ENCODE results near the gene LRCH4. TPM values are rescaled to one million over a fixed set of nuclear protein-coding genes. Genes with fewer than 3 reads are reported as not detected.
"Not testable (repeated sequence)": the region's sequence is repeated elsewhere in the genome, so short reads cannot be mapped to it uniquely, and the experiment has no call there.

LRCH4 gene
- total and polyA plus RNA-seq, 2 of the 13 experiments (the other 11 are each of a cell fraction or from before 2014, with no cell fraction given): 7.0 to 9.3 TPM

DNA sequence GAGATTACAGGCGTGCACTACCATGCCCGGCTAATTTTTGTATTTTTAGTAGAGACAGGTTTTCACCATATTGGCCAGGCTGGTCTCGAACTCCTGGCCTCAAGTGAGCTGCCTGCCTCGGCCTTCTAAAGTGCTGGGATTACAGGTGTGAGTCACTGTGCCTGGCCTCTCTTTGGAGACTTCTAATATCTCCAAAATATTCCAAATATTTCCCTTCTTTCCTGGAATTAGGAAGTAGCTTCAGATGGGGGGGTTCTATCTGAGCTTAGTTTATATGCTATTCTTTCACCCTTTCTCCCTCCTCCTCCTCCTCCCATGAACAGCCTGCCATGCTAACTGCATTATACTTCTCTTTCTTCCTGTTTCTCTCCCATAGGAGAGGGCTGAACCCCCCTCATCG, 37.5 kb downstream of the LRCH4 start:
- not testable (repeated sequence) for ATAC-seq

GRCh38 chr7:100547872-100548271, 38.1 kb downstream of the LRCH4 start:
- Histone ChIP-seq H2AFZ (ENCODE audit: low read length) (no peak overlapping the region), H3K27ac (ENCODE audit: extremely low read length, insufficient read depth, low read length) (peak overlapping the region; percentile 94)
- TF ChIP-seq RBM22 (optimal IDR thresholded peaks at IDR 0.05; ENCODE audit: low read length) (peak; percentile 14), ZSCAN5A (CRISPR knock-in tag; IDR thresholded peaks at IDR 0.05; ENCODE audit: borderline replicate concordance) (no peak), NR3C1 (CRISPR knock-in tag; IDR thresholded peaks at IDR 0.05) (no peak), NFE2L1 (CRISPR knock-in tag; IDR thresholded peaks at IDR 0.05; ENCODE audit: borderline replicate concordance) (no peak), CBX1 (IDR thresholded peaks at IDR 0.05; ENCODE audit: low read depth) (no peak), XRCC5 (optimal IDR thresholded peaks at IDR 0.05; ENCODE audit: low read length) (no peak), ZNF207 (IDR thresholded peaks at IDR 0.05; ENCODE audit: borderline replicate concordance) (no peak), RNF219 (CRISPR knock-in tag; IDR thresholded peaks at IDR 0.05) (no peak)
- TF ChIP-seq, protein P1, sequence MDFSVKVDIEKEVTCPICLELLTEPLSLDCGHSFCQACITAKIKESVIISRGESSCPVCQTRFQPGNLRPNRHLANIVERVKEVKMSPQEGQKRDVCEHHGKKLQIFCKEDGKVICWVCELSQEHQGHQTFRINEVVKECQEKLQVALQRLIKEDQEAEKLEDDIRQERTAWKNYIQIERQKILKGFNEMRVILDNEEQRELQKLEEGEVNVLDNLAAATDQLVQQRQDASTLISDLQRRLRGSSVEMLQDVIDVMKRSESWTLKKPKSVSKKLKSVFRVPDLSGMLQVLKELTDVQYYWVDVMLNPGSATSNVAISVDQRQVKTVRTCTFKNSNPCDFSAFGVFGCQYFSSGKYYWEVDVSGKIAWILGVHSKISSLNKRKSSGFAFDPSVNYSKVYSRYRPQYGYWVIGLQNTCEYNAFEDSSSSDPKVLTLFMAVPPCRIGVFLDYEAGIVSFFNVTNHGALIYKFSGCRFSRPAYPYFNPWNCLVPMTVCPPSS (IDR thresholded peaks at IDR 0.05): no peak
- TF ChIP-seq, protein P2, sequence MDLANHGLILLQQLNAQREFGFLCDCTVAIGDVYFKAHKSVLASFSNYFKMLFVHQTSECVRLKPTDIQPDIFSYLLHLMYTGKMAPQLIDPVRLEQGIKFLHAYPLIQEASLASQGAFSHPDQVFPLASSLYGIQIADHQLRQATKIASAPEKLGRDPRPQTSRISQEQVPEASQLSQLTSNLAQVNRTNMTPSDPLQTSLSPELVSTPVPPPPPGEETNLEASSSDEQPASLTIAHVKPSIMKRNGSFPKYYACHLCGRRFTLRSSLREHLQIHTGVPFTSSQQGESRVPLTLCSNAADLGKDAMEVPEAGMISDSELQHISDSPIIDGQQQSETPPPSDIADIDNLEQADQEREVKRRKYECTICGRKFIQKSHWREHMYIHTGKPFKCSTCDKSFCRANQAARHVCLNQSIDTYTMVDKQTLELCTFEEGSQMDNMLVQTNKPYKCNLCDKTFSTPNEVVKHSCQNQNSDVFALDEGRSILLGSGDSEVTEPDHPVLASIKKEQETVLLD (CRISPR knock-in tag; IDR thresholded peaks at IDR 0.05; ENCODE audit: low read depth): no peak

More for the DNA sequence above, 37.5 kb downstream of the LRCH4 start:
- 93% methylated on average over 5 of the region's 5 CpGs for WGBS (ENCODE audit: low lambda C conversion rate)
- BruUV-seq (replicated peaks); FAIRE-seq; CTCF ChIA-PET (ENCODE audit: low intra/inter-chr PET ratio, low total read pairs); DNase-seq (ENCODE audit: low spot score); in situ Hi-C loops (cut with HindIII; ENCODE audit: extremely low pct_ligation_motif_present, low pct_unique_long_range_greater_than_20kb); H3K4me3 ChIP-seq (replicated peaks in 1 of 3; ENCODE audit: insufficient read depth in 1 of 3, low read depth in 2 of 3, low read length in 3 of 3); H3K9me3 ChIP-seq (ENCODE audit: low read length); intact Hi-C loops (cut with micrococcal nuclease; ENCODE audit: unreplicated experiment); H4K20me1 ChIP-seq (ENCODE audit: insufficient read depth, low read length); H3K27me3 ChIP-seq (ENCODE audit: control insufficient read depth in 1 of 2, insufficient read depth in 2 of 2, low read length in 2 of 2); H2AFZ ChIP-seq (ENCODE audit: low read length); H3K9ac ChIP-seq (ENCODE audit: insufficient read depth, low read depth, low read length): not testable (repeated sequence)
- H3K79me2 ChIP-seq (ENCODE audit: insufficient read depth, low read length): peaks cover 48% of the 10 kb centered on the region
- H3K36me3 ChIP-seq (replicated peaks in 1 of 2; ENCODE audit: control insufficient read depth in 1 of 2, insufficient read depth in 2 of 2, low read length in 2 of 2): peaks cover 20 to 52% of the 10 kb centered on the region in 2 experiments
- TF ChIP-seq FOSL2 (CRISPR knock-in tag; IDR thresholded peaks at IDR 0.05) (peak; percentile 15; the same call in 1 of the 2 replicates), POLR2AphosphoS5 (IDR thresholded peaks at IDR 0.05; ENCODE audit: low read depth, low read length) (0 out of 2 replicates have a peak, but pooled peaks have one; percentile 22)
- peak overlapping the region; percentile 94 for H3K27ac ChIP-seq (ENCODE audit: extremely low read length, insufficient read depth, low read length)
- H3K4me2 ChIP-seq (ENCODE audit: low read depth, low read length): 0 out of 2 replicates have a peak overlapping the region, but pooled peaks have one; percentile 86
- peaks cover 86% of the 10 kb centered on the region for H3K4me1 ChIP-seq (ENCODE audit: insufficient read depth, low read length)
- POLR2A ChIA-PET: interaction anchor here (0.9 to 2.1 kb wide), 3 partner anchors 9 to 11 kb away, joined by 3 to 7 read pairs (median 7); partner anchors contain the start of gene AGFG2

More at GRCh38 chr7:100547872-100548271, 38.1 kb downstream of the LRCH4 start:
- H3K27me3 ChIP-seq (ENCODE audit: control insufficient read depth in 1 of 2, insufficient read depth in 2 of 2, low read length in 2 of 2): no peaks in the 10 kb centered on the region
- no peak overlapping the region; a peak in 1 of 6 replicates for H3K4me3 ChIP-seq (replicated peaks in 1 of 3; ENCODE audit: insufficient read depth in 1 of 3, low read depth in 2 of 3, low read length in 3 of 3)
- peak overlapping the region; percentile 41; the same call in 1 of the 2 replicates for H3K9ac ChIP-seq (ENCODE audit: insufficient read depth, low read depth, low read length)
- no peak for ATAC-seq
- ChIA-PET CTCF (ENCODE audit: low intra/inter-chr PET ratio, low total read pairs) (no interaction called here), POLR2A (interaction anchor here (0.9 to 1.0 kb wide), 2 partner anchors 8 to 23 kb away, joined by 3 read pairs; no protein-coding TSS in a partner anchor)
- 82% methylated on average over 2 of the region's 2 CpGs for WGBS (ENCODE audit: low lambda C conversion rate)
- no peak for FAIRE-seq
- in situ Hi-C loops (cut with HindIII; ENCODE audit: extremely low pct_ligation_motif_present, low pct_unique_long_range_greater_than_20kb): no loop called here
- H3K36me3 ChIP-seq (replicated peaks in 1 of 2; ENCODE audit: control insufficient read depth in 1 of 2, insufficient read depth in 2 of 2, low read length in 2 of 2): peaks cover 15 to 47% of the 10 kb centered on the region in 2 experiments
- H3K4me2 ChIP-seq (ENCODE audit: low read depth, low read length): peak overlapping the region; percentile 86
- no TSS peak for BruUV-seq (replicated peaks)
- peaks cover 51% of the 10 kb centered on the region for H3K79me2 ChIP-seq (ENCODE audit: insufficient read depth, low read length)
- no peak for DNase-seq (ENCODE audit: low spot score)
- H4K20me1 ChIP-seq (ENCODE audit: insufficient read depth, low read length): no peaks in the 10 kb centered on the region
- intact Hi-C loops (cut with micrococcal nuclease; ENCODE audit: unreplicated experiment): loop anchor here (1.0 kb wide), 1 partner anchor 20 kb away; no protein-coding TSS in a partner anchor
- no peaks in the 10 kb centered on the region for H3K9me3 ChIP-seq (ENCODE audit: low read length)
- peaks cover 85% of the 10 kb centered on the region for H3K4me1 ChIP-seq (ENCODE audit: insufficient read depth, low read length)

Measured in HepG2 (cell line).